H1 (cell line): ENCODE measurements around the gene DSP. TPM values are rescaled to one million over a fixed set of nuclear protein-coding genes. Genes with fewer than 3 reads are reported as not detected.

Experiments used
- CTCF ChIA-PET: fragments of 300-600 bp; sonication (Branson Sonifier 250); formaldehyde crosslinking; loops from one replicate; lab custom pipeline; 2021; ENCODE audit not compliant: partially characterized antibody; lab: Charles Lee
- POLR2A ChIA-PET: fragments of 300-600 bp; sonication (Branson Sonifier 250); formaldehyde crosslinking; loops from one replicate; lab custom pipeline; 2021; ENCODE audit warnings: inconsistent platforms; ENCODE audit not compliant: partially characterized antibody; lab: Charles Lee
- DNase-seq, 2 experiments: peaks; one replicate each; pipeline versions ENCODE4 v3.0.0 to v3.0.0-alpha.2; 2010 to 2022; ENCODE audit warnings: low spot score in 2 of 2, low read depth in 1 of 2, mixed read lengths in 1 of 2
- FAIRE-seq: peaks from 2 replicates; lab custom pipeline; 2011; peaks lifted over from hg19 to GRCh38; lab: Jason Lieb, UNC
- H2AFZ ChIP-seq: 2 replicates; pipeline ENCODE4 v1.8.1; 2012; ENCODE audit warnings: low read length, inconsistent platforms
- H2AK5ac ChIP-seq: 2 replicates; pipeline ENCODE4 v1.6.1; 2013; ENCODE audit warnings: low read depth, low read length
- H2BK120ac ChIP-seq: replicated peaks from 2 replicates; pipeline ENCODE3; 2013; ENCODE audit warnings: low read depth, low read length, inconsistent platforms
- H2BK12ac ChIP-seq: 2 replicates; pipeline ENCODE4 v1.6.1; 2013; ENCODE audit warnings: low read depth, low read length
- H2BK15ac ChIP-seq: 2 replicates; pipeline ENCODE4 v1.6.1; 2013; ENCODE audit warnings: low read length
- H2BK20ac ChIP-seq: 2 replicates; pipeline ENCODE4 v1.6.1; 2013; ENCODE audit warnings: low read length
- H2BK5ac ChIP-seq: 2 replicates; pipeline ENCODE4 v1.6.1; 2013; ENCODE audit warnings: low read depth, low read length
- H3K14ac ChIP-seq: 2 replicates; pipeline ENCODE4 v1.6.1; 2013; ENCODE audit warnings: inconsistent platforms; ENCODE audit not compliant: insufficient read length
- H3K18ac ChIP-seq: 2 replicates; pipeline ENCODE4 v1.6.1; 2013; ENCODE audit warnings: low read length; ENCODE audit errors: extremely low read depth
- H3K23ac ChIP-seq: 2 replicates; pipeline ENCODE4 v1.6.1; 2013; ENCODE audit warnings: inconsistent platforms; ENCODE audit not compliant: insufficient read length
- H3K23me2 ChIP-seq: 2 replicates; pipeline ENCODE4 v1.6.1; 2013; ENCODE audit warnings: low read depth, low read length
- H3K27ac ChIP-seq: 2 replicates; pipeline ENCODE4 v1.6.1; 2011; ENCODE audit warnings: low read depth, low read length, inconsistent platforms
- H3K27me3 ChIP-seq, 4 experiments: replicated peaks in 1 of 4; 1 replicate in 1 of 4; 2 replicates in 3 of 4; pipeline versions ENCODE4 v1.6.1 to v1.8.1; 2011 to 2013; ENCODE audit warnings: low read length in 3 of 4, mild to moderate bottlenecking in 3 of 4, inconsistent platforms in 2 of 4, mixed read lengths in 2 of 4, moderate library complexity in 1 of 4; ENCODE audit not compliant: control insufficient read depth in 3 of 4, insufficient read depth in 3 of 4; ENCODE audit errors: extremely low read depth in 1 of 4
- H3K36me3 ChIP-seq, 4 experiments: 2 replicates each; pipeline versions ENCODE4 v1.6.1 to v1.8.1; 2011 to 2013; ENCODE audit warnings: mild to moderate bottlenecking in 4 of 4, low read length in 3 of 4, moderate library complexity in 2 of 4, control low read depth in 1 of 4, inconsistent platforms in 1 of 4; ENCODE audit not compliant: insufficient read depth in 4 of 4, control insufficient read depth in 2 of 4
- H3K4ac ChIP-seq: replicated peaks from 2 replicates; pipeline ENCODE3; 2013; ENCODE audit warnings: low read length, low read depth, mixed read lengths, inconsistent platforms; ENCODE audit not compliant: insufficient read length
- H3K4me1 ChIP-seq, 4 experiments: replicated peaks in 1 of 4; 1 replicate in 1 of 4; 2 replicates in 3 of 4; pipeline versions ENCODE4 v1.6.1 to v1.8.1; 2011 to 2013; ENCODE audit warnings: low read length in 3 of 4, inconsistent platforms in 2 of 4, mixed read lengths in 1 of 4; ENCODE audit not compliant: insufficient read depth in 4 of 4, control insufficient read depth in 3 of 4
- H3K4me2 ChIP-seq, 2 experiments: 2 replicates each; pipeline versions ENCODE4 v1.6.1 to v1.8.1; 2011 to 2013; ENCODE audit warnings: low read depth in 2 of 2, low read length in 2 of 2, control low read depth in 1 of 2, inconsistent platforms in 1 of 2, mild to moderate bottlenecking in 1 of 2; ENCODE audit not compliant: insufficient read depth in 1 of 2
- H3K4me3 ChIP-seq, 4 experiments: fragments of 200-600, 300-600 bp in 1 of 4; sonication (generic), shearing (Covaris generic), sonication (Bioruptor Twin) in 1 of 4; 2 replicates each; pipeline versions ENCODE4 v1.5.1 to v1.8.1; 2011 to 2016; ENCODE audit warnings: low read length in 4 of 4, low read depth in 3 of 4, control low read depth in 2 of 4, inconsistent platforms in 2 of 4, mild to moderate bottlenecking in 2 of 4, mixed read lengths in 1 of 4, moderate library complexity in 1 of 4; ENCODE audit not compliant: insufficient read depth in 2 of 4; ENCODE audit errors: extremely low read depth in 1 of 4
- H3K56ac ChIP-seq: replicated peaks from 2 replicates; pipeline ENCODE3; 2013; ENCODE audit warnings: low read depth, mild to moderate bottlenecking, mixed read lengths, low read length, inconsistent platforms; ENCODE audit not compliant: insufficient read length
- H3K79me1 ChIP-seq: 2 replicates; pipeline ENCODE4 v1.6.1; 2013; ENCODE audit warnings: low read depth, low read length, control low read depth
- H3K79me2 ChIP-seq, 2 experiments: 2 replicates each; pipeline versions ENCODE4 v1.6.1 to v1.8.1; 2012 to 2013; ENCODE audit warnings: low read length in 2 of 2, mild to moderate bottlenecking in 2 of 2, inconsistent platforms in 1 of 2; ENCODE audit not compliant: insufficient read depth in 2 of 2, control insufficient read depth in 1 of 2
- H3K9ac ChIP-seq, 4 experiments: replicated peaks in 1 of 4; 1 replicate in 1 of 4; 2 replicates in 3 of 4; pipeline versions ENCODE4 v1.6.1 to v1.8.1; 2011 to 2013; ENCODE audit warnings: low read depth in 3 of 4, low read length in 3 of 4, control low read depth in 2 of 4, mild to moderate bottlenecking in 2 of 4, moderate library complexity in 2 of 4, inconsistent platforms in 1 of 4; ENCODE audit errors: extremely low read depth in 1 of 4
- H3K9me3 ChIP-seq, 2 experiments: 2 replicates each; pipeline versions ENCODE4 v1.6.1 to v1.8.1; 2012 to 2013; ENCODE audit warnings: mild to moderate bottlenecking in 2 of 2, moderate library complexity in 2 of 2, control low read depth in 1 of 2, inconsistent platforms in 1 of 2, low read depth in 1 of 2, low read length in 1 of 2, mixed read lengths in 1 of 2; ENCODE audit not compliant: insufficient read depth in 2 of 2
- H4K20me1 ChIP-seq, 2 experiments: replicated peaks in 1 of 2; 2 replicates each; pipeline versions ENCODE3 to v1.8.1; 2011 to 2013; ENCODE audit warnings: inconsistent platforms in 2 of 2, low read length in 2 of 2, mild to moderate bottlenecking in 1 of 2; ENCODE audit not compliant: insufficient read depth in 2 of 2, control insufficient read depth in 1 of 2
- H4K5ac ChIP-seq: 2 replicates; pipeline ENCODE4 v1.6.1; 2013; ENCODE audit warnings: low read length, low read depth, mixed read lengths, inconsistent platforms; ENCODE audit not compliant: insufficient read length
- H4K8ac ChIP-seq: 2 replicates; pipeline ENCODE4 v1.8.0; 2013; ENCODE audit warnings: mild to moderate bottlenecking, moderate library complexity, low read length, inconsistent platforms; ENCODE audit not compliant: insufficient read depth; ENCODE audit errors: extremely low read depth
- H4K91ac ChIP-seq: replicated peaks from 2 replicates; pipeline ENCODE3; 2013; ENCODE audit warnings: low read length, mixed read lengths, inconsistent platforms; ENCODE audit not compliant: insufficient read length
- CHD1 ChIP-seq: IDR thresholded peaks from 2 replicates; pipeline ENCODE4 v1.6.1; 2012; ENCODE audit warnings: low read depth, low read length, improper control_type of control experiment
- EZH2 ChIP-seq: fragments of 200-600 bp; sonication (generic); IDR thresholded peaks from 2 replicates; pipeline ENCODE4 v1.7.1; 2012; ENCODE audit warnings: low read depth, mild to moderate bottlenecking, moderate library complexity, low read length, inconsistent platforms; ENCODE audit not compliant: severe bottlenecking
- POLR2A ChIP-seq, 2 experiments: IDR thresholded peaks; 1 replicate in 1 of 2; 2 replicates in 1 of 2; pipeline ENCODE4 v1.6.1; 2011; ENCODE audit warnings: low read depth in 2 of 2, low read length in 2 of 2, mild to moderate bottlenecking in 2 of 2; ENCODE audit errors: control extremely low read depth in 1 of 2
- SIRT6 ChIP-seq: IDR thresholded peaks from one replicate; pipeline ENCODE4 v1.7.1; 2012; ENCODE audit warnings: low read length, inconsistent platforms
- SP1 ChIP-seq: IDR thresholded peaks from 2 replicates; pipeline ENCODE4 v1.6.1; 2011; ENCODE audit warnings: low read depth, low read length
- TAF1 ChIP-seq: IDR thresholded peaks from 2 replicates; pipeline ENCODE4 v1.6.1; 2011; ENCODE audit warnings: mild to moderate bottlenecking, low read depth, low read length
- polyA plus RNA-seq, 7 experiments: library from polyadenylated mRNA; depleted of rRNA in 3 of 7; stranded (reverse) in 5 of 7; unstranded in 2 of 7; fragments of >200 nt in 5 of 7; fragments of 200-250 nt in 2 of 7; gene quantifications; 1 replicate in 5 of 7; 2 replicates in 1 of 7; 4 replicates in 1 of 7; pipeline versions ENCODE4 v1.2.1 to v1.2.3, GENCODE V29; 2011 to 2013; ENCODE audit warnings: missing spikeins in 2 of 7, mixed read lengths in 2 of 7
- total RNA-seq: library from RNA; stranded (reverse); fragmentation: NEBNext Ultra II Directional; extraction: Animal tissue kit (Norgen Biotek cat#: 25700); gene quantifications from 2 replicates; pipeline ENCODE4 v1.2.1, GENCODE V29; 2021

DSP gene
- total and polyA plus RNA-seq, 2 of the 8 experiments (the other 6 are each of a cell fraction or from before 2014, with no cell fraction given): 14.3 to 48.5 TPM

DNA sequence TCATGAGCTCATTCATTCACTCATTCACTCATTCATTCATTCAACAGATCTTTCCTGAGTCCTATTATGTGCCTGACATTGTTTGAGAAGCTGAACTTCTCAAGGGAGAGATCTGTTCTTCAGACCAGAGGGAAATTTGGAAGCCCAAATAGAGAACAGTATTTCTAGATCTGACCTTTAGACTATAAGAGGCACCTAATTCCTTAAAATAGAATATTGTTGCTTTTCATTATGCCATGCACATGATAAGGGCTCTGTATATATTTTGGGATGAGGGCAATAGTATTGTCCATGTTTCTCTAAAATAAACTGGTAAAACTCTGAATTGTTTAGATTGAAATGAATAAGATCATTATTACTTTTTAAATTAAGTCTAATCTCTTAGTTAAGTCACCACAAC is 18.6 kb upstream of the DSP start:
- Histone ChIP-seq H3K27ac (no peak overlapping the region), H3K4me3 (no peak overlapping the region), H4K8ac (no peak overlapping the region), H3K56ac (no peak overlapping the region), H2BK15ac (no peak overlapping the region), H3K79me2 (no peaks in the 10 kb centered on the region), H2BK5ac (no peak overlapping the region), H3K36me3 (no peaks in the 10 kb centered on the region; a peak in 1 of 8 replicates), H3K18ac (no peak overlapping the region), H4K20me1 (no peaks in the 10 kb centered on the region), H3K9ac (no peak overlapping the region), H3K79me1 (no peaks in the 10 kb centered on the region), H3K4me2 (no peak overlapping the region), H3K14ac (no peak overlapping the region), H3K4me1 (peaks cover 0 to 7% (median 0%) of the 10 kb centered on the region in 4 experiments; a peak in 4 of 7 replicates), H2BK120ac (no peak overlapping the region), H3K27me3 (no peaks in the 10 kb centered on the region), H2AFZ (no peak overlapping the region), H2AK5ac (no peak overlapping the region), H3K9me3 (no peaks in the 10 kb centered on the region), H3K23me2 (no peaks in the 10 kb centered on the region), H2BK12ac (no peak overlapping the region), H4K91ac (no peak overlapping the region), H3K23ac (no peak overlapping the region), H4K5ac (no peak overlapping the region), H3K4ac (no peak overlapping the region), H2BK20ac (no peak overlapping the region)
- CTCF ChIA-PET: no interaction called here
- DNase-seq (no peak), FAIRE-seq (no peak)
- TF ChIP-seq POLR2A (IDR thresholded peaks at IDR 0.05; ENCODE audit: control extremely low read depth in 1 of 2, low read depth in 2 of 2, low read length in 2 of 2): no peak
- no peak for TF ChIP-seq SIRT6
- TF ChIP-seq SP1: no peak
- TF ChIP-seq EZH2: no peak
- TF ChIP-seq CHD1: no peak
- no peak for TF ChIP-seq TAF1
- POLR2A ChIA-PET: no interaction called here
